GM21576 (cell line): ENCODE measurements around the gene HTD2.

Experiments used
- ATAC-seq: cut with Tn5 transposase; IDR thresholded peaks from one replicate; pipeline ENCODE4 v1.9.1; 2021; ENCODE audit warnings: mild to moderate bottlenecking, moderate library complexity; ENCODE audit not compliant: unreplicated experiment

Gene HTD2

GRCh38 chr3:58291671-58292338, 14.5 kb upstream of the HTD2 start:
- no peak for ATAC-seq

DNA sequence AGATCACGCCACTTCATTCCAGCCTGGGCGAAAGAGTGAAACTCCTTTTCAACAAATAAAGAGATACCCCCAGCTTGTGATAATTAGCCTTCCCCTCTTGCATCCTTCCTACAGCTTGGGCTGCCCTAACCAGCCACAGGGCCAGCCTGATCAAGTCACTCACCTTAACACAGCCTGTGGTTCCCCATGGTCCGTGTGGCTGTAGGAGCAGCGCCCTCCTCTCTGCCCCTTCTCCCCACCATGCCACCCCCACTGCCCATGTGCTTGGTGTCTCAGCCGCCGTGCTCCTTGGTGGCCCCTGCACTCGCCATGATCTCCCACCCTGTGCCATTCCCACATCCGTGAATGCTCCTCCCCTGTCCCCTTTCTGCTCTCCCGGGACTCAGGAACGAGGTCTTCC, 13.5 kb upstream of the HTD2 start:
- ATAC-seq: no peak

DNA sequence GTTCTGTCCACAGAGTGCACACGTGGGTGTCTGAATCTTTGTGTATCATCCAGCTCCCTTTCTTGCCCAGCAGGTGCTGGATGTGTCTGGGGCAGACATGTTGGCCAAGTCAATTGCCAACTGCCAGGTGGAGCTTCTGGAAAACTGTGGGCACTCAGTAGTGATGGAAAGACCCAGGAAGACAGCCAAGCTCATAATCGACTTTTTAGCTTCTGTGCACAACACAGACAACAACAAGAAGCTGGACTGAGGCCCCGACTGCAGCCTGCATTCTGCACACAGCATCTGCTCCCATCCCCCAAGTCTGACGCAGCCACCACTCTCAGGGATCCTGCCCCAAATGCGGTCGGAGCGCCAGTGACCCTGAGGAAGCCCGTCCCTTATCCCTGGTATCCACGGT, 12.8 kb upstream of the HTD2 start:
- ATAC-seq: no peak

DNA sequence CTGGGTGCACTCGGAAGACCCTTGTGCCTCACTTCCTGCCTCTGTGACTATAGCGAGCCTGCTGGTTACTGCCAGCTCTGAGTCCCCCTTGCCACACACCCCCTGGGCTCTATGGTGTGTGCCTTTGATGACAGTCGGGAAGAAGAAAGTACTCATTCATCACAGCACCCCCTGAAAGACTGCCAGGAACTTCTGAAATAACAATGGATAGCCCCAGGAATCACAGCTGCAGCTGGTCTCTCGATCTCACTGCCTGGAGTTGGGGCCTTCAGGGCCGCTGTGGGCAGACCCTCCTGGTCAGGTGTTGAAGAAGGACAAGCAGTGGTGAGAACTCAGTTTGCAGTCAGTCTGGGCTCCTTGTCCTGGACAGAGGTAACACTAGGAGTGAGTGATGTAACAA, 10.1 kb upstream of the HTD2 start:
- no peak for ATAC-seq

DNA sequence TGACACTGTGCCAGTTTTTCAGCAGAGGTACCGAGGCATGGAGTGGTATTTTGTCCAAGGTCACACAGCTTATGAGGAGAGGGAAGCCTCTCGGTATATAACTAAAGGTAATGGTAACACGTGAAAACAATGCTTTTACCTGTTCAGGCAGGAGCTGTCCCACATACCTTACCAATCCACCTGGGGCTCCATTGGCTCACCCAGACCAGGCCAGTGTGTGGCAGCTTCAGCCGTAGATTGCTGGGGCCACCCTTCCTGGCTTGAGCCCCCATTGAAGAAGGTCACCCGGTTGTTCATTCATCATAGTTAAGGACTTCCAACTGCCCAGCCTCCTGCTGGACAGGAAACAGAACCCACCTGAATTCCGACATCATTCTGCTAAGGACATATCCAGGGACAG, 9.5 kb upstream of the HTD2 start:
- no peak for ATAC-seq

DNA sequence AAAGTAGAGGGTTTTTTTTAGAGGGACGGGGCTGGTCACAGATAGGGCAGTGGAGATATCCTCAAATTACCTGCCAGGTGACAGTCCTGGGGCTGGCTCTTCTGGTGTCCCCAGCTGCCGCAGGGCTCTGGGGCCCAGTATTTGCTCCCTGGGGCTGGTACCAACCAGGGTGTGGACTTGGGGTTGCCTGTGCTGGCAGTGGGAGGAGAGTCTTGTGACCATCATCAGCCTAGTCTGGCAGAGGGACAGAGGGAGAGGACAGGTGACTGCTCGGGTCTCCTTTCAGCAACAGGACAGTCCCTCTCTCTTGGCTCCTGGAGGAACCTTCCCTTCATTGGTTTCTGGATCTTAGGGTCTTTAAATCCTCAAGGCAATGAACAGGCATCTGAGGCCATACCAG, 8.1 kb upstream of the HTD2 start:
- ATAC-seq: no peak

GRCh38 chr3:58299075-58299474, 7.2 kb upstream of the HTD2 start:
- no peak for ATAC-seq

- ATAC-seq: no peak
These were observed 6.3 kb upstream of the HTD2 start for GRCh38 chr3:58299839-58300516.

GRCh38 chr3:58307639-58308215, 1.4 kb downstream of the HTD2 start:
- no peak for ATAC-seq

DNA sequence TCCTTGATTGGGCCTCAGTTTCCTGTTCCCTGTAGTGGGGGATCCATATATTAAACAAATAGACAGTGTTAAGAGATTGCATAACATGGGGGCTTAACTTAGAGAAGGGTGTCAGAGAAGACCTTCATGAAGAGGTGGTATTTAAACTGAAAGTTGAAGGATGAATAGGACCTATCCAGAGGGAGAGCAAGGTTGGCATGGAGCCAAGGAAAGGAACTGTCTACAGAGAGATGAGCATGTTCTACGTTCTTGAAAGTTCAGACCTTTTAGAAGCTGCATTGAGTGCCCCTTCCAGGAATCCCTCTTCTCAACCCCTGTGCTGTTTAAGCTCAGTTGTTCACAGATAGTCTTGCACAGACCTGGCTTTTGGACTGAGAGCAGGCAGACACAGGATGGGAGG, 2.4 kb downstream of the HTD2 start:
- no peak for ATAC-seq

GRCh38 chr3:58317811-58318210, 11.5 kb downstream of the HTD2 start:
- no peak for ATAC-seq

- no peak for ATAC-seq
These were observed 15.5 kb downstream of the HTD2 start for GRCh38 chr3:58321791-58322190.

DNA sequence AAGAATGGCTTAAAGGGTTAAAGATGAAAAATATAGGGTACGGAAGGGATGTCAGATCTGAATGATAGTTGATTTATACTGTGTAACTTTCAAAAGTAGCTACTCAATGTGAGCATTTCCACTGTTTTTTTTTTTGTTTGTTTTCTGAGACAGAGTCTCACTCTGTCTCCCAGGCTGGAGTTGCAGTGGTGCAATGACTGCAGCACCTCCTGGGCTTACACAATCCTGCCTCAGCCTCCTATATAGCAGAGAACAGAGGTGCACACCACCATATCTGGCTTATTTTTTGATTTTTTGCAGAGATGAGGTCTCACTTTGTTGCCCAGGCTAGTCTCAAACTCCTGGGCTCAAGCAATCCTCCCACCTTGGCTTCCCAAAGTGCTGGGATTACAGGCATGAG, 16.5 kb downstream of the HTD2 start:
- no peak for ATAC-seq

- no peak for ATAC-seq
These were observed 17.4 kb downstream of the HTD2 start for GRCh38 chr3:58323529-58324390.

- no peak for ATAC-seq
These were observed 18.4 kb downstream of the HTD2 start for GRCh38 chr3:58324391-58325390.

DNA sequence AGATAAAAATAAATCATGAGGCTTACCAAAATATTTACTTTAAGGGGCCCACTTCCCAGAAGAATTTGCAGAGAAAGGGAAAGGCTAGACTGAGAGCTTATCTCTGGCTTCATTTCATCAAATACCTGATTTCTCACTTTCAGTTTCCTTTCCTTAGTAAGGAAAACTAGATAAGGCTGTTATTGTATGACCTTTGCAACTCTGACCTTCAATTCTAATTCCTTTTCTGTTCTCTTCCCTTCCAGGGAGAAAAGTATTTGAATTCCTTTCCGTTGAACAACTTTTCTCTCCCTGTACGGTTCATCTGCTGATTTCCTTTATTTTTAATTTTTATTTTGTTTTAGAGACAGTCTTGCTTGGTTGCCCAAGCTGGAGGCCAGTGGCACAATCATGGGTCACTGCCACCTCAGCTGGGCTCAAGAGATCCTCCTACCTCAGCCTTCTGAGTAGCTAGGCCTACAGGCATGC, 19.2 kb downstream of the HTD2 start:
- ATAC-seq: no peak

- ATAC-seq: no peak
These were observed 20.1 kb downstream of the HTD2 start for GRCh38 chr3:58326267-58326900.

GRCh38 chr3:58329150-58329921, 23.0 kb downstream of the HTD2 start:
- no peak for ATAC-seq

- ATAC-seq: no peak
These were observed 23.6 kb downstream of the HTD2 start for GRCh38 chr3:58329922-58330413.
